Liver (tissue), 9 donors: ENCODE results near the gene SLC12A3. TPM values are rescaled to one million over a fixed set of nuclear protein-coding genes. Genes with fewer than 3 reads are reported as not detected.

Source experiments
- DNase-seq: peaks from one replicate; pipeline ENCODE4 v3.0.0-alpha.2; 2017; ENCODE audit warnings: low spot score
- H3K27ac ChIP-seq, 2 donors: one replicate each; pipeline ENCODE4 v1.7.0; 2013; ENCODE audit warnings: inconsistent platforms in 2 of 2, low read length in 2 of 2, control low read depth in 1 of 2, low read depth in 1 of 2, mild to moderate bottlenecking in 1 of 2
- H3K27me3 ChIP-seq, 4 donors: one replicate each; pipeline versions ENCODE4 v1.6.1 to v1.7.0; 2013; ENCODE audit warnings: low read length in 3 of 4, inconsistent platforms in 1 of 4, mild to moderate bottlenecking in 1 of 4, moderate library complexity in 1 of 4; ENCODE audit not compliant: control insufficient read depth in 4 of 4, insufficient read depth in 4 of 4
- H3K36me3 ChIP-seq, 4 donors: one replicate each; pipeline versions ENCODE4 v1.6.1 to v1.7.0; 2013; ENCODE audit warnings: low read length in 3 of 4, mild to moderate bottlenecking in 3 of 4, low read depth in 1 of 4, moderate library complexity in 1 of 4; ENCODE audit not compliant: control insufficient read depth in 4 of 4, insufficient read depth in 3 of 4
- H3K4me1 ChIP-seq, 4 donors: one replicate each; pipeline versions ENCODE4 v1.6.1 to v1.7.0; 2013; ENCODE audit warnings: low read length in 3 of 4, mild to moderate bottlenecking in 3 of 4, moderate library complexity in 1 of 4; ENCODE audit not compliant: control insufficient read depth in 4 of 4, insufficient read depth in 4 of 4
- H3K4me3 ChIP-seq, 3 donors: one replicate each; pipeline versions ENCODE4 v1.6.1 to v1.7.0; 2013; ENCODE audit warnings: low read length in 3 of 3, control low read depth in 1 of 3, low read depth in 1 of 3, mild to moderate bottlenecking in 1 of 3
- H3K9ac ChIP-seq, 2 donors: one replicate each; pipeline ENCODE4 v1.7.0; 2013; ENCODE audit warnings: low read length in 2 of 2, mild to moderate bottlenecking in 2 of 2, moderate library complexity in 2 of 2, control low read depth in 1 of 2, low read depth in 1 of 2
- H3K9me3 ChIP-seq, 4 donors: one replicate each; pipeline versions ENCODE4 v1.6.1 to v1.7.0; 2013; ENCODE audit warnings: low read length in 3 of 4; ENCODE audit not compliant: control insufficient read depth in 4 of 4
- EGR1 ChIP-seq, 2 donors: IDR thresholded peaks; 2 replicates each; pipeline ENCODE4 v1.6.1; 2016 to 2018; ENCODE audit warnings: antibody characterized with exemption in 2 of 2, low read depth in 2 of 2
- FOXA1 ChIP-seq: IDR thresholded peaks from 2 replicates; pipeline ENCODE4 v1.6.1; 2016; ENCODE audit warnings: antibody characterized with exemption
- FOXA2 ChIP-seq: IDR thresholded peaks from 2 replicates; pipeline ENCODE4 v1.6.1; 2016; ENCODE audit warnings: antibody characterized with exemption
- GABPA ChIP-seq, 2 donors: IDR thresholded peaks in 1 of 2; conservative IDR thresholded peaks in 1 of 2; 2 replicates each; pipeline ENCODE4 v1.6.1; 2016; ENCODE audit warnings: antibody characterized with exemption in 2 of 2, mild to moderate bottlenecking in 1 of 2, moderate library complexity in 1 of 2
- HNF4A ChIP-seq, 2 donors: conservative IDR thresholded peaks; 2 replicates each; pipeline ENCODE4 v1.6.1; 2016; ENCODE audit warnings: antibody characterized with exemption in 2 of 2, mild to moderate bottlenecking in 2 of 2
- HNF4G ChIP-seq: IDR thresholded peaks from 2 replicates; pipeline ENCODE4 v1.6.1; 2016; ENCODE audit warnings: antibody characterized with exemption
- NR2F2 ChIP-seq: IDR thresholded peaks from 2 replicates; pipeline ENCODE4 v1.6.1; 2016; ENCODE audit warnings: antibody characterized with exemption
- RXRA ChIP-seq, 2 donors: IDR thresholded peaks; 2 replicates each; pipeline ENCODE4 v1.6.1; 2017 to 2018; ENCODE audit warnings: antibody characterized with exemption in 2 of 2, mild to moderate bottlenecking in 1 of 2
- SP1 ChIP-seq: IDR thresholded peaks from 2 replicates; pipeline ENCODE4 v1.6.1; 2018; ENCODE audit warnings: antibody characterized with exemption, mild to moderate bottlenecking
- TAF1 ChIP-seq: conservative IDR thresholded peaks from 2 replicates; pipeline ENCODE4 v1.6.1; 2016; ENCODE audit warnings: antibody characterized with exemption, mild to moderate bottlenecking
- YY1 ChIP-seq: IDR thresholded peaks from 2 replicates; pipeline ENCODE4 v1.6.1; 2016; ENCODE audit warnings: antibody characterized with exemption, mild to moderate bottlenecking
- WGBS: extraction: QIAGEN DNeasy Blood & Tissue Kit; methylation state at CpG from one replicate; pipeline ENCODE4 v1.1.7; 2013; 5-methylcytosine and 5-hydroxymethylcytosine counted together
- polyA plus RNA-seq, 2 donors: library from polyadenylated mRNA; stranded (reverse) in 1 of 2; unstranded in 1 of 2; fragments of 200-250 nt in 1 of 2; fragments of >200 nt in 1 of 2; fragmentation: Nextera tagmentation in 1 of 2; extraction: Ambion mirVana in 1 of 2; gene quantifications; one replicate each; pipeline versions ENCODE4 v1.2.1 to v1.2.3, GENCODE V29; 2013 to 2015
- total RNA-seq, 2 donors: library from RNA; depleted of rRNA; stranded (reverse); fragments of >200 nt; gene quantifications; one replicate each; pipeline ENCODE4 v1.2.3, GENCODE V29; 2014
- TF ChIP-seq, protein P1 (sequence below): IDR thresholded peaks from 2 replicates; pipeline ENCODE4 v1.6.1; 2016; ENCODE audit warnings: antibody characterized with exemption
- TF ChIP-seq, protein P2 (sequence below): fragments of 150-350 bp; IDR thresholded peaks from 2 replicates; pipeline ENCODE4 v1.5.1; 2017; ENCODE audit warnings: improper control_type of control experiment, low read depth, low read length; ENCODE audit not compliant: missing input control
- TF ChIP-seq, protein P3 (sequence below): IDR thresholded peaks from 2 replicates; pipeline ENCODE4 v1.6.1; 2016; ENCODE audit warnings: antibody characterized with exemption
- TF ChIP-seq, protein P4 (sequence below): IDR thresholded peaks from 2 replicates; pipeline ENCODE4 v1.6.1; 2016; ENCODE audit warnings: antibody characterized with exemption, mild to moderate bottlenecking
- donor health status: healthy.
- donor health status: healthy.
- donor health status: healthy.
- donor health status: healthy.
- donor health status: healthy.

SLC12A3 gene
- total and polyA plus RNA-seq, 4 donors = 0.09 TPM; not detected in 3

DNA sequence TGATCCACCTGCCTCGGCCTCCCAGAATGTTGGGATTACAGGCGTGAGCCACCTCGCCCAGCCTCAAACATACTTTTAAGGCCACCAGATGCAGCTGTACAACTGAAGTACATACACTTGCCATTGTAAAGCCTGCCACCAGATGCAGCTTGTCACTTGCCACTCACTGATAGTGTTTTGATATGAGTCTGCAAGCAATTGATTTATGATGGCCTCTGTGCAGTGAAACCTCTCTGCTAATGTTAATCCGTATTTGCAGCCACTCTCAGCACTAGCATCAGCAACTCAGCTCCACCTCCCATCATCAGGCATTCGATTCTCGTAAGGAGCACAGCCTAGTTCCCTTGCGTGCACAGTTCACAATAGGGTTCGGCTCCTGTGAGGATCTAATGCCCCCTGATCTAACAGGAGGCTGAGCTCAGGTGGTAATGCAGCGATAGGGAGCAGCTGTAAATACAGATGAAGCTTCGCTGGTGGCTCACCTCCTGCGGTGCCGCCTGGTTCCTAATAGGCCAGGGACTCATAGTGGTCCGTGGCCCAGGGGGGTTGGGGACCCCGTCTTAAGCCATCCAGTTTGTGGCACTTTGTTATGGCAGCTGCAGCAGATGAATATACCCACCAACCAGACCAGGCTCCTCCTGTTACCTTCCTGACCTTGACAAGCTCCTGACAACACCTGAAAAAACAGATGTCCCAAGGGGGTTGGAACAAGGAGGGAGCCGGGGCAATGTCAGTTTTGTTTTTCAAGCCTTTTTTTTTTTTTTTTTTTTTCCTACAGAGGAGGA, 65.7 kb downstream of the SLC12A3 start:
- WGBS = 82% methylated on average over 15 of the region's 15 CpGs
- TF ChIP-seq FOXA2 = no peak
- TF ChIP-seq SP1 = no peak
- no peak for TF ChIP-seq FOXA1
- TF ChIP-seq, protein P1, sequence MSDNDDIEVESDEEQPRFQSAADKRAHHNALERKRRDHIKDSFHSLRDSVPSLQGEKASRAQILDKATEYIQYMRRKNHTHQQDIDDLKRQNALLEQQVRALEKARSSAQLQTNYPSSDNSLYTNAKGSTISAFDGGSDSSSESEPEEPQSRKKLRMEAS = no peak
- TF ChIP-seq, protein P2, sequence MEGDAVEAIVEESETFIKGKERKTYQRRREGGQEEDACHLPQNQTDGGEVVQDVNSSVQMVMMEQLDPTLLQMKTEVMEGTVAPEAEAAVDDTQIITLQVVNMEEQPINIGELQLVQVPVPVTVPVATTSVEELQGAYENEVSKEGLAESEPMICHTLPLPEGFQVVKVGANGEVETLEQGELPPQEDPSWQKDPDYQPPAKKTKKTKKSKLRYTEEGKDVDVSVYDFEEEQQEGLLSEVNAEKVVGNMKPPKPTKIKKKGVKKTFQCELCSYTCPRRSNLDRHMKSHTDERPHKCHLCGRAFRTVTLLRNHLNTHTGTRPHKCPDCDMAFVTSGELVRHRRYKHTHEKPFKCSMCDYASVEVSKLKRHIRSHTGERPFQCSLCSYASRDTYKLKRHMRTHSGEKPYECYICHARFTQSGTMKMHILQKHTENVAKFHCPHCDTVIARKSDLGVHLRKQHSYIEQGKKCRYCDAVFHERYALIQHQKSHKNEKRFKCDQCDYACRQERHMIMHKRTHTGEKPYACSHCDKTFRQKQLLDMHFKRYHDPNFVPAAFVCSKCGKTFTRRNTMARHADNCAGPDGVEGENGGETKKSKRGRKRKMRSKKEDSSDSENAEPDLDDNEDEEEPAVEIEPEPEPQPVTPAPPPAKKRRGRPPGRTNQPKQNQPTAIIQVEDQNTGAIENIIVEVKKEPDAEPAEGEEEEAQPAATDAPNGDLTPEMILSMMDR = no peak
- DNase-seq = no peak
- H3K9me3 ChIP-seq = no peaks in the 10 kb centered on the region
- H3K4me1 ChIP-seq = peaks cover 2 to 19% (median 18%) of the 10 kb centered on the region in 4 donors
- peaks cover 2 to 9% (median 4%) of the 10 kb centered on the region in 4 donors for H3K36me3 ChIP-seq
- peak overlapping the region; percentile 91 to 92 for H3K9ac ChIP-seq
- peak overlapping the region in 1 of 2 donors; percentile 97 for H3K27ac ChIP-seq
- no peaks in the 10 kb centered on the region for H3K27me3 ChIP-seq
- no peak overlapping the region for H3K4me3 ChIP-seq

DNA sequence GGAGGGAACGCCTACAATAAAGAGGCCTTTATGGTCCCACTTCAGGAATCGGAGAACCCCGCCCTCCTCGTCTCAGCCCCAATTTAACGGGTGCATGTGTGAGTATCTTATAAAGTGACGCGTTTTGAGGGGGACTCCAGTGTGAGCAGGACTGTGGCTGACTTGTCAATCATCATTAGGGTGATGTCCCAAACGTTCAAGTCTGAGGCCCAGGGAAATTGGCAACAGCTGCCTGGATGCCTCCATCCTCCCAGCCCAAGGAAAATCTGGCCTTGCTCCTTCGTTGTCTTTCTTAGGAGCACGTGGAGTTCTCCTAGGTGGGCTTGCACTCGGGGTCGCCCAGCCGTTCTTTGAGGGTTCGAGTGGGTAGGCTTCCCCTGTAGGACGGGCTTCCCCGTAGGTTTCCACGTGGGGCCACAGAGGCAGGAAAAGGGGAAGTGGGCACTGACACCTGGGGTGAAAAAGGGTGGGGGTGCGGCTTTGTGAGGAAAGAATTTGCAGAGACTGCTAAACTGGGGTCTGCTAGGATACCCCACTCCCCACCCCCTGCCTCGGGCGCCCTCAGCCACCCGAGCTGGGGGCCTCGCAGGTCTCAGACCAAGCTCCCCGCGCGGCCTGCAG, 66.4 kb downstream of the SLC12A3 start:
- Histone ChIP-seq H3K9me3 (no peaks in the 10 kb centered on the region), H3K9ac (peak overlapping the region; percentile 91 to 92), H3K27ac (peak overlapping the region; percentile 95 to 97), H3K36me3 (peaks cover 2 to 16% (median 11%) of the 10 kb centered on the region in 4 donors), H3K27me3 (no peaks in the 10 kb centered on the region), H3K4me1 (peaks cover 2 to 26% (median 21%) of the 10 kb centered on the region in 4 donors), H3K4me3 (peak overlapping the region; percentile 33 to 53 (median 44))
- TF ChIP-seq NR2F2 = no peak
- TF ChIP-seq YY1 = no peak
- TF ChIP-seq, protein P3, sequence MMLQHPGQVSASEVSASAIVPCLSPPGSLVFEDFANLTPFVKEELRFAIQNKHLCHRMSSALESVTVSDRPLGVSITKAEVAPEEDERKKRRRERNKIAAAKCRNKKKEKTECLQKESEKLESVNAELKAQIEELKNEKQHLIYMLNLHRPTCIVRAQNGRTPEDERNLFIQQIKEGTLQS = no peak
- TF ChIP-seq RXRA (IDR thresholded peaks at IDR 0.05) = no peak
- TF ChIP-seq TAF1 = no peak
- no peak for TF ChIP-seq GABPA (IDR thresholded peaks at IDR 0.05 in 1 of 2, conservative IDR thresholded peaks at IDR 0.05 in 1 of 2)
- TF ChIP-seq HNF4A (conservative IDR thresholded peaks at IDR 0.05) = no peak
- no peak for TF ChIP-seq HNF4G
- no peak for TF ChIP-seq FOXA1
- no peak for TF ChIP-seq EGR1 (IDR thresholded peaks at IDR 0.05; ENCODE audit: low read depth in 2 of 2)
- no peak for TF ChIP-seq FOXA2
- TF ChIP-seq, protein P1 = no peak
- TF ChIP-seq, protein P4, sequence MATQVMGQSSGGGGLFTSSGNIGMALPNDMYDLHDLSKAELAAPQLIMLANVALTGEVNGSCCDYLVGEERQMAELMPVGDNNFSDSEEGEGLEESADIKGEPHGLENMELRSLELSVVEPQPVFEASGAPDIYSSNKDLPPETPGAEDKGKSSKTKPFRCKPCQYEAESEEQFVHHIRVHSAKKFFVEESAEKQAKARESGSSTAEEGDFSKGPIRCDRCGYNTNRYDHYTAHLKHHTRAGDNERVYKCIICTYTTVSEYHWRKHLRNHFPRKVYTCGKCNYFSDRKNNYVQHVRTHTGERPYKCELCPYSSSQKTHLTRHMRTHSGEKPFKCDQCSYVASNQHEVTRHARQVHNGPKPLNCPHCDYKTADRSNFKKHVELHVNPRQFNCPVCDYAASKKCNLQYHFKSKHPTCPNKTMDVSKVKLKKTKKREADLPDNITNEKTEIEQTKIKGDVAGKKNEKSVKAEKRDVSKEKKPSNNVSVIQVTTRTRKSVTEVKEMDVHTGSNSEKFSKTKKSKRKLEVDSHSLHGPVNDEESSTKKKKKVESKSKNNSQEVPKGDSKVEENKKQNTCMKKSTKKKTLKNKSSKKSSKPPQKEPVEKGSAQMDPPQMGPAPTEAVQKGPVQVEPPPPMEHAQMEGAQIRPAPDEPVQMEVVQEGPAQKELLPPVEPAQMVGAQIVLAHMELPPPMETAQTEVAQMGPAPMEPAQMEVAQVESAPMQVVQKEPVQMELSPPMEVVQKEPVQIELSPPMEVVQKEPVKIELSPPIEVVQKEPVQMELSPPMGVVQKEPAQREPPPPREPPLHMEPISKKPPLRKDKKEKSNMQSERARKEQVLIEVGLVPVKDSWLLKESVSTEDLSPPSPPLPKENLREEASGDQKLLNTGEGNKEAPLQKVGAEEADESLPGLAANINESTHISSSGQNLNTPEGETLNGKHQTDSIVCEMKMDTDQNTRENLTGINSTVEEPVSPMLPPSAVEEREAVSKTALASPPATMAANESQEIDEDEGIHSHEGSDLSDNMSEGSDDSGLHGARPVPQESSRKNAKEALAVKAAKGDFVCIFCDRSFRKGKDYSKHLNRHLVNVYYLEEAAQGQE = no peak
- TF ChIP-seq, protein P2 = no peak
- WGBS = 33% methylated on average over 25 of the region's 25 CpGs
- peak; percentile 40 for DNase-seq
